ENCODE data around the gene PRF1. TPM values are rescaled to one million over a fixed set of nuclear protein-coding genes. Genes with fewer than 3 reads are reported as not detected.

Gene PRF1
- total and polyA plus RNA-seq, 12 donors: 0.17 to 4.1 (median 1.6) TPM

- no peak overlapping the region for H3K27ac ChIP-seq
- H3K36me3 ChIP-seq (replicated peaks in 1 of 2): no peaks in the 10 kb centered on the region
- no peaks in the 10 kb centered on the region for H3K27me3 ChIP-seq
- H3K9me3 ChIP-seq (replicated peaks in 1 of 3): no peaks in the 10 kb centered on the region
- H3K4me1 ChIP-seq (replicated peaks in 1 of 2): peaks cover 19 to 26% of the 10 kb centered on the region in 2 donors
- no peak for TF ChIP-seq POLR2A (IDR thresholded peaks at IDR 0.05)
- no peak for TF ChIP-seq CTCF (IDR thresholded peaks at IDR 0.05)
- intact Hi-C loops (cut with DNase I): no loop called here
- 63 to 71% (median 66%) methylated on average over 10 to 11 of the region's 11 CpGs for WGBS, 4 donors
- no peak overlapping the region for H3K4me3 ChIP-seq
- DNase-seq: peak in 2 of 7 donors; percentile 24 to 31
These were observed 28.7 kb downstream of the PRF1 start for GRCh38 chr10:70573599-70574506.

GRCh38 chr10:70571636-70572439 lies 30.7 kb downstream of the PRF1 start:
- no peaks in the 10 kb centered on the region for H3K9me3 ChIP-seq (replicated peaks in 1 of 3)
- H3K36me3 ChIP-seq (replicated peaks in 1 of 2): no peaks in the 10 kb centered on the region
- DNase-seq: no peak
- no peak overlapping the region for H3K4me3 ChIP-seq
- H3K4me1 ChIP-seq (replicated peaks in 1 of 2): peaks cover 15 to 19% of the 10 kb centered on the region in 2 donors
- H3K27me3 ChIP-seq: no peaks in the 10 kb centered on the region
- intact Hi-C loops (cut with DNase I): no loop called here
- H3K27ac ChIP-seq: no peak overlapping the region
- WGBS, 4 donors: 83 to 94% (median 84%) methylated on average over 16 of the region's 16 CpGs
- TF ChIP-seq POLR2A (IDR thresholded peaks at IDR 0.05) (no peak), CTCF (IDR thresholded peaks at IDR 0.05) (no peak)

- intact Hi-C loops (cut with DNase I): no loop called here
- no peaks in the 10 kb centered on the region for H3K36me3 ChIP-seq (replicated peaks in 1 of 2)
- DNase-seq: no peak
- H3K4me1 ChIP-seq (replicated peaks in 1 of 2): peaks cover 9 to 15% of the 10 kb centered on the region in 2 donors
- no peaks in the 10 kb centered on the region for H3K9me3 ChIP-seq (replicated peaks in 1 of 3)
- H3K27ac ChIP-seq: no peak overlapping the region
- no peaks in the 10 kb centered on the region for H3K27me3 ChIP-seq
- WGBS, 4 donors: 55 to 72% (median 67%) methylated on average over 4 of the region's 4 CpGs
- TF ChIP-seq CTCF (IDR thresholded peaks at IDR 0.05) (no peak), POLR2A (IDR thresholded peaks at IDR 0.05) (no peak)
- no peak overlapping the region for H3K4me3 ChIP-seq
These were observed 31.3 kb downstream of the PRF1 start for GRCh38 chr10:70571236-70571635.

GRCh38 chr10:70568781-70569495 lies 33.6 kb downstream of the PRF1 start:
- intact Hi-C loops (cut with DNase I): no loop called here
- Histone ChIP-seq H3K9me3 (replicated peaks in 1 of 3) (no peaks in the 10 kb centered on the region), H3K27ac (no peak overlapping the region), H3K4me3 (no peak overlapping the region), H3K27me3 (no peaks in the 10 kb centered on the region), H3K4me1 (replicated peaks in 1 of 2) (peaks cover 0 to 7% of the 10 kb centered on the region in 2 donors), H3K36me3 (replicated peaks in 1 of 2) (no peaks in the 10 kb centered on the region)
- no peak for DNase-seq
- WGBS, 4 donors: 64 to 84% (median 77%) methylated on average over 4 to 7 of the region's 7 CpGs
- TF ChIP-seq CTCF (IDR thresholded peaks at IDR 0.05) (no peak), POLR2A (IDR thresholded peaks at IDR 0.05) (no peak)
